Measurements from ENCODE around the gene CEP131.

CEP131 gene

DNA sequence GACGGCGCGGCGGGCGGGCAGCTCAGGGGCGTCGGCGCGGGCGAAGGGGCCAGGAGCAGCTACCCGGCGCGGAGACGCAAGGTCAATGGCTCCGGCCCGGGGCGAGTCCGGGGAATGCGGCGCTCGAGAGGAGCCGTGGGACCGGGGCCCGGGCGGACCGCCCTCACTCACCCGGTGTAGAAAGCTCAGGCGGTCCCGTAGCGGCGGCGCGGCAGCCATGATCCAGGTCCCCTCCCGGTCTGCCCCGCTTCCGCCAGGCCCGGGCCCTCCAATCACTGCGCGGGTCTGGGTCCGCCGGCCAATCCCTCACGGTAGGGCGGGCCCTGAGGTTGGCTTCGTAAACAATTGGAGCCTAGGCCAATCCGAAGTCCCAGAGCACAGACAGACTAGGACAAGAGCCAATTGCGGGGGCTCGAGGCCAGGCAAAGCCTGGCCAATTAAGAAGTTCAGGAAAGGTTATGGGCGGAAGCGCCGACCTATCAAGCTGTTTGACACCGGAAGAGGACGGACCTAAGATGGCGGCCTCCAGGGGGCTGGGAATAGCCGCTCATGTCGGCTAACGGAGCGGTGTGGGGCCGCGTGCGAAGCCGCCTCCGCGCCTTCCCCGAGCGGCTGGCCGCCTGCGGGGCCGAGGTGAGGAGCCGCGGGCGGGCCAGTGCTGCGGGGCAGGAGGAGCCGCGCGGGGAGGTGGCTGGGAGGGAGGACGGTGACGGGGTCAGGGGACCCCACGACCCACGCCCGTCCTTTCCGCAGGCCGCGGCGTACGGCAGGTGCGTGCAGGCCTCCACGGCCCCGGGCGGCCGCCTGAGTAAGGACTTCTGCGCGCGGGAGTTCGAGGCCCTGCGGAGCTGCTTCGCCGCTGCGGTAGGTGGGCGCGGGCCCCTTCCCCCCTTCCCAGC, 16.3 kb upstream of the CEP131 start, which contains the start of the genes NDUFAF8 and TEPSIN (continued):
- no peak for TF ChIP-seq ZFP3 (tag by site-specific recombination; IDR thresholded peaks at IDR 0.05; ENCODE audit: low read depth)
- TF ChIP-seq ZNF530 (tag by site-specific recombination; IDR thresholded peaks at IDR 0.05; ENCODE audit: low read depth): no peak
- TF ChIP-seq ZSCAN30 (tag by site-specific recombination; IDR thresholded peaks at IDR 0.05): peak; percentile 84
- no peak for TF ChIP-seq ZNF18 (tag by site-specific recombination; IDR thresholded peaks at IDR 0.05)
- TF ChIP-seq ZNF558 (tag by site-specific recombination; IDR thresholded peaks at IDR 0.05): no peak
- peak; percentile 59; the same call in 1 of the 2 replicates for TF ChIP-seq ZNF561 (tag by site-specific recombination; IDR thresholded peaks at IDR 0.05; ENCODE audit: borderline replicate concordance)
- no peak for TF ChIP-seq GLI2 (tag by site-specific recombination; IDR thresholded peaks at IDR 0.05; ENCODE audit: borderline replicate concordance, low read depth)
- TF ChIP-seq, protein P1, sequence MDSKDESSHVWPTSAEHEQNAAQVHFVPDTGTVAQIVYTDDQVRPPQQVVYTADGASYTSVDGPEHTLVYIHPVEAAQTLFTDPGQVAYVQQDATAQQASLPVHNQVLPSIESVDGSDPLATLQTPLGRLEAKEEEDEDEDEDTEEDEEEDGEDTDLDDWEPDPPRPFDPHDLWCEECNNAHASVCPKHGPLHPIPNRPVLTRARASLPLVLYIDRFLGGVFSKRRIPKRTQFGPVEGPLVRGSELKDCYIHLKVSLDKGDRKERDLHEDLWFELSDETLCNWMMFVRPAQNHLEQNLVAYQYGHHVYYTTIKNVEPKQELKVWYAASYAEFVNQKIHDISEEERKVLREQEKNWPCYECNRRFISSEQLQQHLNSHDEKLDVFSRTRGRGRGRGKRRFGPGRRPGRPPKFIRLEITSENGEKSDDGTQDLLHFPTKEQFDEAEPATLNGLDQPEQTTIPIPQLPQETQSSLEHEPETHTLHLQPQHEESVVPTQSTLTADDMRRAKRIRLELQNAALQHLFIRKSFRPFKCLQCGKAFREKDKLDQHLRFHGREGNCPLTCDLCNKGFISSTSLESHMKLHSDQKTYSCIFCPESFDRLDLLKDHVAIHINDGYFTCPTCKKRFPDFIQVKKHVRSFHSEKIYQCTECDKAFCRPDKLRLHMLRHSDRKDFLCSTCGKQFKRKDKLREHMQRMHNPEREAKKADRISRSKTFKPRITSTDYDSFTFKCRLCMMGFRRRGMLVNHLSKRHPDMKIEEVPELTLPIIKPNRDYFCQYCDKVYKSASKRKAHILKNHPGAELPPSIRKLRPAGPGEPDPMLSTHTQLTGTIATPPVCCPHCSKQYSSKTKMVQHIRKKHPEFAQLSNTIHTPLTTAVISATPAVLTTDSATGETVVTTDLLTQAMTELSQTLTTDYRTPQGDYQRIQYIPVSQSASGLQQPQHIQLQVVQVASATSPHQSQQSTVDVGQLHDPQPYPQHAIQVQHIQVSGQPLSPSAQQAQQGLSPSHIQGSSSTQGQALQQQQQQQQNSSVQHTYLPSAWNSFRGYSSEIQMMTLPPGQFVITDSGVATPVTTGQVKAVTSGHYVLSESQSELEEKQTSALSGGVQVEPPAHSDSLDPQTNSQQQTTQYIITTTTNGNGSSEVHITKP (tag by site-specific recombination; IDR thresholded peaks at IDR 0.05): no peak
- TF ChIP-seq, protein P2, sequence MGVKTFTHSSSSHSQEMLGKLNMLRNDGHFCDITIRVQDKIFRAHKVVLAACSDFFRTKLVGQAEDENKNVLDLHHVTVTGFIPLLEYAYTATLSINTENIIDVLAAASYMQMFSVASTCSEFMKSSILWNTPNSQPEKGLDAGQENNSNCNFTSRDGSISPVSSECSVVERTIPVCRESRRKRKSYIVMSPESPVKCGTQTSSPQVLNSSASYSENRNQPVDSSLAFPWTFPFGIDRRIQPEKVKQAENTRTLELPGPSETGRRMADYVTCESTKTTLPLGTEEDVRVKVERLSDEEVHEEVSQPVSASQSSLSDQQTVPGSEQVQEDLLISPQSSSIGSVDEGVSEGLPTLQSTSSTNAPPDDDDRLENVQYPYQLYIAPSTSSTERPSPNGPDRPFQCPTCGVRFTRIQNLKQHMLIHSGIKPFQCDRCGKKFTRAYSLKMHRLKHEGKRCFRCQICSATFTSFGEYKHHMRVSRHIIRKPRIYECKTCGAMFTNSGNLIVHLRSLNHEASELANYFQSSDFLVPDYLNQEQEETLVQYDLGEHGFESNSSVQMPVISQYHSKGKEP (tag by site-specific recombination; IDR thresholded peaks at IDR 0.05): no peak
- no peak for TF ChIP-seq TSHZ1 (tag by site-specific recombination; IDR thresholded peaks at IDR 0.05; ENCODE audit: borderline replicate concordance)
- no peak for TF ChIP-seq RBAK (tag by site-specific recombination; IDR thresholded peaks at IDR 0.05)
- TF ChIP-seq, protein P3, sequence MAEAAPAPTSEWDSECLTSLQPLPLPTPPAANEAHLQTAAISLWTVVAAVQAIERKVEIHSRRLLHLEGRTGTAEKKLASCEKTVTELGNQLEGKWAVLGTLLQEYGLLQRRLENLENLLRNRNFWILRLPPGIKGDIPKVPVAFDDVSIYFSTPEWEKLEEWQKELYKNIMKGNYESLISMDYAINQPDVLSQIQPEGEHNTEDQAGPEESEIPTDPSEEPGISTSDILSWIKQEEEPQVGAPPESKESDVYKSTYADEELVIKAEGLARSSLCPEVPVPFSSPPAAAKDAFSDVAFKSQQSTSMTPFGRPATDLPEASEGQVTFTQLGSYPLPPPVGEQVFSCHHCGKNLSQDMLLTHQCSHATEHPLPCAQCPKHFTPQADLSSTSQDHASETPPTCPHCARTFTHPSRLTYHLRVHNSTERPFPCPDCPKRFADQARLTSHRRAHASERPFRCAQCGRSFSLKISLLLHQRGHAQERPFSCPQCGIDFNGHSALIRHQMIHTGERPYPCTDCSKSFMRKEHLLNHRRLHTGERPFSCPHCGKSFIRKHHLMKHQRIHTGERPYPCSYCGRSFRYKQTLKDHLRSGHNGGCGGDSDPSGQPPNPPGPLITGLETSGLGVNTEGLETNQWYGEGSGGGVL (tag by site-specific recombination; IDR thresholded peaks at IDR 0.05): no peak; the same call in 1 of the 2 replicates
- TF ChIP-seq ZNF26 (tag by site-specific recombination; IDR thresholded peaks at IDR 0.05): no peak
- TF ChIP-seq, protein P4, sequence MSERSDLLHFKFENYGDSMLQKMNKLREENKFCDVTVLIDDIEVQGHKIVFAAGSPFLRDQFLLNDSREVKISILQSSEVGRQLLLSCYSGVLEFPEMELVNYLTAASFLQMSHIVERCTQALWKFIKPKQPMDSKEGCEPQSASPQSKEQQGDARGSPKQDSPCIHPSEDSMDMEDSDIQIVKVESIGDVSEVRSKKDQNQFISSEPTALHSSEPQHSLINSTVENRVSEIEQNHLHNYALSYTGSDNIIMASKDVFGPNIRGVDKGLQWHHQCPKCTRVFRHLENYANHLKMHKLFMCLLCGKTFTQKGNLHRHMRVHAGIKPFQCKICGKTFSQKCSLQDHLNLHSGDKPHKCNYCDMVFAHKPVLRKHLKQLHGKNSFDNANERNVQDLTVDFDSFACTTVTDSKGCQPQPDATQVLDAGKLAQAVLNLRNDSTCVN (tag by site-specific recombination; optimal IDR thresholded peaks at IDR 0.05): peak; percentile 46
- peak; percentile 89 for TF ChIP-seq ZNF580 (tag by site-specific recombination; IDR thresholded peaks at IDR 0.05)
- no peak for TF ChIP-seq GLIS2 (tag by site-specific recombination; IDR thresholded peaks at IDR 0.05)
- peak; percentile 89 for TF ChIP-seq YY1 (tag by site-specific recombination; IDR thresholded peaks at IDR 0.05)
- TF ChIP-seq, protein P5, sequence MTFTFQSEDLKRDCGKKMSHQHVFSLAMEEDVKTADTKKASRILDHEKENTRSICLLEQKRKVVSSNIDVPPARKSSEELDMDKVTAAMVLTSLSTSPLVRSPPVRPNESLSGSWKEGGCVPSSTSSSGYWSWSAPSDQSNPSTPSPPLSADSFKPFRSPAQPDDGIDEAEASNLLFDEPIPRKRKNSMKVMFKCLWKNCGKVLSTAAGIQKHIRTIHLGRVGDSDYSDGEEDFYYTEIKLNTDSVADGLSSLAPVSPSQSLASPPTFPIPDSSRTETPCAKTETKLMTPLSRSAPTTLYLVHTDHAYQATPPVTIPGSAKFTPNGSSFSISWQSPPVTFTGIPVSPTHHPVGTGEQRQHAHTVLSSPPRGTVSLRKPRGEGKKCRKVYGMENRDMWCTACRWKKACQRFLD (tag by site-specific recombination; IDR thresholded peaks at IDR 0.05): peak; percentile 28; the same call in 1 of the 2 replicates
